ENCODE measurements around the gene RASA3.

RASA3 gene

DNA sequence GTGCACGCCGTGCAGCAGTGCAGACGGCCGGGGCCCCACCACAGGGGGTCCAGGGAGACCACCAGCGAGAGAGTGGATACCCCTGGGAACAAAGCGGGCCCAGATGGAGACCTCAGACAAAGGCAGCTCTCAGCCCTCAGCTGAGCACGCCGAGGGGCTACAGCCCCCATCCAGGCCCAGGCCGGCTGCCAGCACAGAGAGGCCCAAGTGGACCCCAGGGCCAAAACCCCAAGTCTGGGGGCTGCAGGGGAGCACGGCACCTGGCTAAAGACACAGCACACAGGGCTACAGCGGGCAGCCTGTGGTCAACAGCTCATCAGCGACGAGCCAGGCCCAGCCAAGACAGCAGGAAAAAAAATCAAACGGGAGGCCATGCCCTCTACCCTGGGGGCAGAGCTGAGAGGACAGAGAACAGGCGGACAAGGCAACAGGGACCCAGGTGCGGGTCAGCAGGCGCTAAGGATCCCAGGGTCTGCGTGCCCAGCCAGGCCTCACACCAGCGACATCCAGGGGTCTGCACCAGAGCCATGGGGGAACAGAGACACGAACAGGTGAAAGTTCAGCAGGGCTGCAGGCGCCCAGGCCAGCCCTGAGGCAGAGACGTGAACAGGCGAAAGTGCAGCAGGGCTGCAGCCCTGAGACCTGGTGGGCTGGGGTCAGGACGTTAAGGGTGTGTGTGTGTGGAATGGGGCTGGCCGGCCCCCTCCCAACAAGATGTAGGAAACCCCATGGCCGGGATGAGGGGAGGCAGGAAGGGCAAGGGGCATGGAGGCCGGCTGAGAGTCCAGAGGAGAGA is 34.3 kb downstream of the RASA3 start:
- no peak for DNase-seq

DNA sequence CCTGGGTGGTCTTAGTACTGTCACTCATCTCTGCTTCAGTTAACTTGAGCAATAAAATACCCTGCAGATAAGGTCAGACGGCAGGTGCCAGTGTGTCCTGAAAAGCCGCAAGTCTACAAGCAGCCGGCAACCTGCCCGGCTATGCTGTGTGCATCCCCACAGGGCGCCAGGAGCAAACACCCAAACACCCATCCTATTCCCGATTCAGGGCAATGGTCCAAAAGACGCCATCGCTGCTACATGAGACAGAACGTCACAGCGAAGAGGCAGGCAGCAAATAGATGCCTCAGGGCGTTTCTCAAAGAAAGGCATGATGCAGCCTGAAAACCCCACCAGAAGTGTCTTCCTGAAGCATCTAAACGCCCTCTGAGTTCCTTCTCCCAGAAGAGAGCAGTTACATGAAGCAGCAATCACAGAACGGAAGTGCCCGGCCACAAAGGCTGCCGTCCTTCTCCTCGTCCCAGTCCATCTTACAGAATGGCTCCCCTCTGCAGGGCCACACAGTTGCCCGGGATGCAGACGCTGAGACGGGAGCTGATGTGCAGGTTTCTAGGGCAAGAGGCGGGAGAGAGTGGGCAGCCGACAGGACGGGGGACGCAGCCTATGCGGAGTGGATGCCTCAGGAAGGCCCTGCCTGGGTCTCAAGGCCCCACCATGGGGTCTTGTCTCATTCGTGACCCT is 35.1 kb downstream of the RASA3 start:
- no peak for DNase-seq

DNA sequence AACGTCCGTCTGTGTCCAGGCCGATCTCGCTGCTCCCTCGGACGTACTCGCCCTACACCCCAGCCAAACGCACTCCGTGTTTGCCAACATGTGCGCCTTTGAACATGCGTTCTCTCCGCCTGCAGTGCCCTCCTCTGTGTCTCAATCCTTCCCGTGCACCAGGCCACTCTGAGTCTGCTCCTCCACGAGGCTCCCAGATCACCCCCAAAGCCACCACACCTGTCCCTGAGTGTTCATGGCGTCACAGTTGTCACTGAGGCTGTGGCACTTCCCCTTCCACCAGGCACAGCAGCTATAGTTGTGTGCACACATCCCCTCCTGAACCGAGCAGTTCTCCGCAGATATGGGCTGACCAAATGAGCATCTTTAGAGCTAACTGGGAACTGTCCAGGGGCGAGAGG is 35.6 kb downstream of the RASA3 start:
- no peak for DNase-seq

DNA sequence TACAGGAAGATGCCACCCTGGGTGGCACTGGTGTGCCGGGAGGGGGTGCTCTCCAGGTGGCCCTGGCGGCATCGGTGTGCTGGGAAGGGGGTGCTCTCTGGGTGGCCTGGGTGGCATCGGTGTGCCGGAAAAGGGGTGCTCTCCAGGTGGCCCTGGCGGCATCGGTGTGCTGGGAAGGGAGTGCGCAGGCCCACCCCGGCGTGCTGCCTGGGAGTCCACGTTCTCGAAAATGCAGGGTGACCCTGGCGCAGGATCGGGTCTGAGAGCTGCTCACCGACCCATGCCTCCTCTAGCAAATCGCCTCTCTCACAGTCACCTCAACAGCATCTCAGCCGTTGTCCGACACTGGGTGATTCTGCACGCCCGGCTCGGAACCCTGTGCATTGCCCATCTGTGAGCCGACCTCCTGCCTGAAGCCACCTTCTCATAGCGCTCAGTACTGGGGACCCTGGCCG is 36.4 kb downstream of the RASA3 start:
- DNase-seq, result no peak

DNA sequence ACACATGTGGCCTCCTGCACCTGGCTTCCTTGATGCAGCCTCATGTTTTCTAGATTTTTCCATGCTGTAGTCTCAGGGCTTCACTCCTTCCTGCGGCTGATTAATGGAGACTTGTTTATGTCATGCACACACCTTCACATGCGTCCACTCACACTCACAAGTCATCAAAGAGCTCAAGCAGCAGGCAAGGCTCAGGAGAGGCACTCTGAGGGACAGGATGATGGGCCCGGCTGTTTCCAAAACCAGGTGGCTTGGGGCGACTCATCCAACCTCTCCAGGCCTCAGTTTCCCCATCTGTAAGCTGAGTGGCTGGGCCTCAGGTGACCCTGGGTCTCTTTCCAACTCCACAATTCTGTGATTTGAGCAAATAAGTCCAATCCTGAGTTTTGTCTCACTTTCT is 36.9 kb downstream of the RASA3 start:
- no peak for DNase-seq

DNA sequence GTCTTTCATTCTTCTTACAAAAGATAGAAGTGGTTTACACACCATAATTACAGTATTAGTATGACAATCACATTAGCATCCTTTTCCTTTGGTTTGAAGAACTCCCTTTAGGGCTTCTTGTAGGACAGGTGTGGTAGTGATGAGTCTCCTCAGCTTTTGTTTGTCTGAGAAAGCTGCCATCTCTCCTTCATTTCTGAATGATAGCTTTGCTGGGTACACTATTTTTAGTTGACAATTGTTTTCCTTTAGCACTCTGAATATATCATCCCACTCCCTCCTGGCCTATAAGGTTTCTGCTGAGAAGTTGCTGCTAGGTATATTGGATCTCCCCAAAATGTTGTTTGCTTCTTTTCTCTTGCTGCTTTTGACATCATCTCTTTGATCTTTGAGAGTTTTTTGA is 39.3 kb downstream of the RASA3 start:
- DNase-seq, result no peak

DNA sequence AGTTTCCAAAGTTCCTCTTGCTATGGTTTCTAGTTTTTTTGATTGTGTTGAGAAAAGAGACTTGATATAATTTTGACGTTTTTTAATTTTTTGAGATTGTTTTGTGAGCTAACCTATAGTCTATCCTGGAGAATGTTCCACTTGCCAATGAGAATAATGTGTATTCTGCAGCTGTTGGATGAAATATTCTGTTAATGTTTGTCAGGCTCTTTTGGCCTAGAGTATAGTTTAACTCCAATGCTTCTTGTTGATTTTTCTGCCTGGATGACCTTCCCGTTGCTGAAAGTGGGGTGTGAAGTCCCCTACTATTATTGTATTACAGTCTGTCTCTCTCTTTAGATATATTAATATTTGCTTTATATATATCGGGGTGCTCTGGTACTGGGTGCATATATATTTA is 40.0 kb downstream of the RASA3 start:
- no peak for DNase-seq

DNA sequence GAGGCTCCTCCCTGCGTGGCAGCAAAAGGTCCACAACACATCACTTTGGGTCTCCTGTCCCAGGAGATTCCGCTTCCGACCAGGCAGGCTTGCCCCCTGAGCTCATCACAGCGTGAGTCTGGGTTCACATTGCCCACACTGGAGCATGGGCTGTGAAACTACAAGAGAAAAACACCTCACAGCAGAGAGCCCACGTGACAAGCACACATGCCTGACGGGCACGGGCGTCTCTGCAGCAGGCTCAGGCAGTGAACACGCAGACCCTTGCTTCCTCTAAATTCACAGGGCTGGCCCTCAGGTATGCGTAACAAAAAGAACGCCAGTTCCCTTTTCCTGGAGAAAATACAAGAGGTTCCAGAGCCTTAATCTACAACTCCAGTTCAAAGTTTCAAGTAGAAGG is 41.9 kb downstream of the RASA3 start:
- DNase-seq, result no peak

DNA sequence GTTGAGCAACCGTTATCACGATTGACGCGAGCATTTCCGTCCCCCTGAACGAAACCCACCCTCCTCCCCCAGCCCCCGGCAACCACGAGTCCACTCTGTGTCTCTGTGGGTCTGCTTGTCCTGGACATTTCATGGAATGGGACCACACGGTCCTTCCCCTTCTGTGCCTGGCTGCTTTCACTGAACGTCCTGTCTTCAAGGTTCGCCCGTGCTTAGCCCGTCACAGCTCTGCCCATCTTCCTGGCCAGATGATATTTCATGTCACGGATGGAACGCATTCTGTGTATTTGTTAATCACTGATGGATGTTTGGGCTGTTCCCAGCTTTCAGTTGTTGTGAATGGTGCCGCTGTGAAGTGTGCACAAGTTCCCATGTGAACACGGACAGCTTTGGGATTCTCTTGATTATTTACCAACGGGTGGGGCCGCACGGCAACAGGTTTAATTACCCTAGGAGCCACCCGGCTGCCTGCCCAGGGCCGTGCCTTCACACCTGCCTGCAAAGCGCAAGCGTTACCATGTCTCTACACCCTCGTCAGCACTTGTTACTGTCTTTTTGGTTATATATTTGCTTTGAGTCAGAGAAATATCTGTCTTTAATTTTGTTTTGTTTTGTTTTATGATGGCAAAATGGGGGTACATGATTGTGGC is 42.5 kb downstream of the RASA3 start:
- DNase-seq, result no peak

DNA sequence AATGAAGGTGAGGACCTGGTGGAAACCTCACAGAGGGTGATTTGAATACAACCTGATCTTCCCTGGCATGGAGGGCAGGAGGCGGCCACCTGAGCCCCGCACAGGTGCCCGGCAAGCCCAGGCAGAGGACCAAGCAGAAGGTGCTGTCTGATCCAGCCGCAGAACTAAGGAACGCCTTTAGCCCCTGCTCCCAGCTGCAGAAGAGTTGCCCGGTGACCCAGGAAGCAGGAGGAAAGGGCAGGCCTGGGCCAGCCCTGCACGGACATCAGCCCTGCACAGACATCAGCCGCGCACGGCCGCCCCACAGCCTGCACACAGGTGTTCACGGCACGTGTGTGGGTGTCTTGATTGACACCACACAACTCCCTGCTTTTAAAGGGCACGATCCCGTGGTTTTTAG is 43.1 kb downstream of the RASA3 start:
- DNase-seq, result no peak

DNA sequence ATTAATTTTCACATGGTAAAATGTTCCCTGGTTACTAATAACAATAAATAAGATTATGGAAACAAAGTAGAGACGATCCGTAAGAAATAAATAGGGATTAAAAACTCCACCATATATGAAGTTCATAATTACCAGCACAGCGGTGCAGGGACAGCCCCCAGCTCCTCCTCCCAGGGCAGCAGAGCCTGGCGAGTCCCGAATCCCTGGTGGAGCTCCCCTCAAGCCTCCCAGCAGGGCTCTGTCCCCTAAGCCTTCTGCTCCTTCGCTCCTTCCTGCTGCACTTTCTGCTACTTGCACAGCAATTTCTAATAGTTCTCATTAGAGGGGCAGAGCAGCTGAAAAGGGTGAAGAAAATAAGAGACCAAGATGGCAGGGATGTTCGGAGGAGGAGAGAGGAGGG is 43.6 kb downstream of the RASA3 start:
- no peak for DNase-seq

DNA sequence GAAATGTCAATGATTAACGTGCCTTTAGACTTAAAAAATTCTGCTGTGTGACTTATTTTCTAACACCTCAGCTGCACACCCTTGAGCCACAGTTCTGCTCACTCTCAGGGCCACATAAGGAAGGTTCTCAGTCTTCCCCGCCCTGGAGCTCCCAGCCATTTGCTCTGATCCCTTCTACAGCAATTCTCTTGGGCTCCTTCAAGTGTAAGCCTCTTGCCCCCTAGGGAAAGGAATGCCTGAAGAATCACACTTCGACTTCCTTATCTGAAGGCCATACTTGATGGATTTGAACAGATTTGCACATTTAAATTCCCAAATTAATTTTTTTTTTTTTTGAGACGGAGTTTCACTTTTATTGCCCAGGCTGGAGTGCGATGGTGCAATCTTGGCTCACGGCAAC is 44.2 kb downstream of the RASA3 start:
- no peak for DNase-seq

DNA sequence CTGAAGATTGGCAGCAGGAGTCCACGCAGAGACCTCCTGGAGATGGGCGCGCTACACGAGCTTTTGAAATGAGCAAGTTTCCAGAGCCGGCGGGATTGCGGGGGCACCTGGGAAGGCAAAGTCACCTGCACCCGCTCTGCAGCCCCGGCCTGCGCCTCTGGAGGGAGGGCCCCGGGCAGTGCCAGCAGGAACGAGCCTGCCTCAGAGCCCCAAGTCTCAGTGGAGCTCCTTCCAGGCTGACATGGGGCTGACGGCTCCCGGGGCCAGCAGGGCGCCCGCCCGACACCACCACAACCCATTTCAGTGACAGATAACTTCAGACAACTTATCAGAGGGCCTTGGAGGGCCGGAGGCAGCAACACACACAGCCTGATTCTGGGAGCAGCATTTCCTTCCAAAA is 45.0 kb downstream of the RASA3 start:
- DNase-seq, result no peak

DNA sequence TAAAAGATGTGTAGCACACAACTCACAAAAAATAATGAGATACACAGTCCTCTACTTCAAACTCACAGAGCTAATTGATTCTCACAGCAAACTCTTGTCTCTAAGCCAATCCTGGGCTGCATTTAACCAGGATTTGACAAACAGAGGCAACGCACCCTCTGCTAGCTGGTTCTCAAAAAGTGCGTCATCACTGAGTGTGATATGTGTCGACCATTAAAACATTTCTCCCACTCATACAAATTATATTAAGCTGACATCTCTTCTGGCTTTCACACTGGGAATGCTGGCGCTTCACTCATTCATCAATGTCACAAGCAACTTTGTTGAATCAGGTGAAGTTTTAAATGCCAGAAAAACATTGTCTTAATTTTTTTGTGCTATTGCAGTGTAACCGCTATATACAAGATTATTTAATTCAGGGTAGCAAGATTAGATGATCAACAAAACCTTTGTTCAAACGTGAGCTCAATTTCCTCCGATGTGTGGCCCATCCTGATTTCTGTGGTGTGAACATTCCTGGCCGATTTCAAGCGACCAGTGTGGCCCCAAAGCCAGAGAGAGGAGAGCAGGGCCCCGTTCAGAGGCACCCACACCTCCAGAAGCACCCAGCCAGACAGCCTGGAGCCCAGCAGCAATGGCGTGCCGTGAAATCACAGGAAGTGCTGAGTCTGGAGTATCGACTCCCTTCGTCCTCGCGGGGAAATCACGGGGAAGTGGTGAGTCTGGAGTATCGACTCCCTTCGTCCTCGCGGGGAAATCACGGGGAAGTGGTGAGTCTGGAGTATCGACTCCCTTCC is 49.4 kb downstream of the RASA3 start:
- DNase-seq, result no peak

DNA sequence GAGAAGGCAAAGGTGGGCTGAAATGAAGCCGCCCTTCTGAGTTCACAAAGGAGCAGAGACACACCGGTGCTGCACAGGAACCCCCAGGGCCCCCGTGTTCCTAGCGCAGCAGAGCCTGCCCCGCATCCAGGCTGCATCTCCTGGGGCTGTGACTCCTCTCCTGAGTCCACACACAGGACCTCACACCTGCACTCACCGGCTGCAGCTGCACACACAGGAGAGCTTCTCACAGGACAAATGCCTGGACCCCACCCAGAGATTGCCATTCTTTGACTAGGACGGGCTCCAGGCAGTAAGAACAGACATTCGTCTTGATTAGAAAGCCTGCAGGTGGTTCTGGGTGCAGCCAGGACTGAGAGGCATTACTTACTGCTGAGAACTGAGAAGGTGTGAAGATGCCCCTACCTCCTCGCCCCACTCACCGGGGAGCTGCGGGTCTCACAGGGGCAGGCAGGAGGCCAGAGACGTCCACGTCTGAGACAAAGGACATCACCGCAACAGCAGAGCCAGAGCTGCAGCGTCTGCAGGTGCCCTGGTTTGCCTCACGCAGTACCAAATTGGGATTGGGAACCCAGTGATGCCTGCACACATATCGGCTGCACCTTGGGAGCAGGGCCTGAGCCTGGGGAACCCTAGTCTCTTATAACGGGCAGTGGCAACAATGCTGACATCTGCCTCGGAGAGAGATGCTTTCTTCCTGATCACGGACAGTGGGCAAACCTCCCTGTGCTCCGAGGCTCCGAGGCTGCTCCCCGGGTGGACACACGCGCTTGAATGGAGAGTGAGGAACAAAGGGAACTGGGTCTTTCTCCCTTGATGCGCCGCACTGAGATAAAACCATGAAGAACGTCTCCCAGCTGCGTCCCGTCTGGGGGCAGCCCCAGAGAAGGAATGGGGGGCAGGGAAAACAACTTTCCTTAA is 50.4 kb downstream of the RASA3 start:
- no peak for DNase-seq

DNA sequence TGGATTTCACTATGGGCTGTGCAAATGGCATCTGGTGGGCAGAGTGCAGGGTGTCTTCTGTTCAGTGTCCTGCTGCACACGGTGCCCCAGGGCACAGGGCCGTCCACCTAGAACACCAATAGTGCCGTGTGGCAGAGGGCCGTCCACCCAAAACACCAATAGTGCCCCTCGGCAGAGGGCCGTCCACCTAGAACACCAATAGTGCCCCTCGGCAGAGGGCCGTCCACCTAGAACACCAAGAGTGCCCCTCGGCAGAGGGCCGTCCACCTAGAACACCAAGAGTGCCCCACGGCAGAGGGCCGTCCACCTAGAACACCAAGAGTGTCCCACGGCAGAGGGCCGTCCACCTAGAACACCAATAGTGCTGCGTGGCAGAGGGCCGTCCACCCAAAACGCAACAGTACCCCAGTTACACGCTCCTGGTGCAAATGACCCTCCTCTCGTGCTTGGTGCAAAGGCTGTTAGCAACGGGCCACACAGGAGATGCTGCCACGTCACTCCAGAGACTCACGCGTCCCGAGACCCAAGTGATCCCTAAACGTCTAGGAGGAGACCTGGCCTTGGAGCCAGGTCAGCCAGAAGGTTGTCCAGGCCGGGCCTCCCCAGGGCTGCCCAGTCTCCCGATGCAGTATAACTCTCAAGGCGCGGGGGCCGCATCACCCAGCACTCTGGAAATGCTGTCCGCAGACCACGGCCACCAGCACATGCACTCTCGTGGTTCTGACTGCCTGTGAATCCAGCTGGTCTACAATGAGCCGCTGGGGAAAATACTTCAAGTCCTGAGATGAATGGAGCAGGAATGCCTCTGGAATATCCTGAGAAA is 51.5 kb downstream of the RASA3 start:
- no peak for DNase-seq

DNA sequence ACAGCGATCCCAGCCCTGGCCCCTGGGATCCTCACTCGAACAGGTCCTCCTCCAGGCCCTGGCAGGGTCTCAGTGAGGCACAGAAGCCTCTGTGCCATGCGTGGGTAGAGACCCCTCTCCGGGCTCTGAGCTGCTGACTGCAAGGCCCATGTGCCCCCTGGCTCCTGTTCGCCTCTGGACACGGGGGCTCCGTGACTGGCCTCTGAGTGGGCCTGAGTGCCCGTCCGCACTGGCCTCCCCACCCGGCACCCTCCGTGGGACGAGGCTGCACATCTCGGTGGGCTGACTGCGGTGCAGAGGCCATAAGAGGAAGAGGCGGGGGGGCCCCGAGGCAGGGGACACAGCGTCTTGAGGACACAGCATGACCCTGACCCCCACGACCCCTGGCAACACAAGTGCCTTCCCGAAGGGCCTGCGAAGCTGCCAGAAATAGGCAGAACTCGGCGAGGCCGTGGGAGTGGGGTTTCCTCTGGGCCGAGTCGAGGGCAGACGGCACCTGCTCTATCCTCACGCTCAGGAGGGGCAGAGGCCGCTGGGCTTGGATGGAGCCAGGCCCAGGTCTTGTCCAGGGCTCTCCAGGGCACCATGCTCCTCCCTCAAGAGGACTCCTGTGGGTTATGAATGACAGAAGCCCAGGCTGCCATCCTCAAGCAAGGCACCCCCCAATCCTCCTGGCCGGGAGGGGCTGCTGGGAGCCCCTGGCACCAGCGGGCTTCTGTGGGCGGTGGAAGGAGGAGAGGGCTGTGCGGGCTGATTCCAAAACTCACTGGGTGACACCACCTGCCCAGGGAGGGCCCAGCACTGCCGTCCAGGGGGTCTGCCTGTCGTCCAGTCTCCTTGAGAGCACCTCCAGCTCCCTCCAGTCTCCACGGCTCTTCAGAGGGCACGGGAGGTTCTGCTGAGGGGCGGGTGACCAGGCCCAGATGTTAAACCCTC is 52.6 kb downstream of the RASA3 start:
- no peak for DNase-seq

DNA sequence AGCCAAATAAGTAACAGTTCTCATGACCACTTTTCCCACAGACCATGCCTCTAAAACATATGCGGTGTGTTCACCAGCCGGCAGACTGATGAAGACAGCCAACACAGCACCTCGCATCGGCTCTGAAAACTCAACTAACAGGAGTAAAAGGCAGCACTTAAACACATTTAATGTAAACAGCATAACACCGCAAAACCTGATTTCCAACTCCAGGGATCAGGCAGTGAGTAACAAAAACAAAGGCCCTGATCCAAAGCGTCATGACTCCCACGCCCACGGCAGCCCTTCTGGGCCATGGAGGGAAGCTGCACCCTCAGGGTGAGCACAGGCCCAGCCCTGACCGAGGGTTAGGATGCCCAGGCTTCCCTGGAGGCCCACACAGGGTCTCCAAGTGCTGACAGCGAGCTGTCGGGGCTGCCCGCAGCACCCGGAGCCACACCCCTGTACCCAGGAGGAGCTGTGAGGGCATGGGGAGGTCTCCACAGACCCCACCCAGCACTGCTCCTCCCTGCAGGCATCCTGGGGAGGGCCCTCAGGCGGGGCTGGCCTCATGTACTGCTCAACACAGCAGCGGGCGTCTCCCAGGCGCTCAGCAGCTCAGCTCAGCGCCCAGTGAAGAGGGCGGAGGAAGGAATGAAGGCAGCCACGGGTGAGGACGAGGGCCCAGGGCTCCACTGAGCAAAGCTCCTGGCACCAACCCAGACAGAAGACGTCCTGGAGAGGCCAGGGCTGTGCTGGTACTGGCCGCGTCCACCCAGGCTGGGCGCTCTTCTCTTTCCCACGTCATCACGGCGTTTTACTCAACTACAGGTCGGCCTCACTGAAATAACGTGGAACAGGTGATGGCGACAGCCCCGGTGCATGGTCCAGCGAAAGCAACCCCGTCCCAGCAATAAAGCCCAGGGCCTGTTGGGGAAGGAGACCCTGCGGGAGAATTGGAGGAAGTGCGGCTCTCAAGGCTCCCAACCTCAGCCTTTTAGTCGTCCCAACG is 53.7 kb downstream of the RASA3 start:
- no peak for DNase-seq

DNA sequence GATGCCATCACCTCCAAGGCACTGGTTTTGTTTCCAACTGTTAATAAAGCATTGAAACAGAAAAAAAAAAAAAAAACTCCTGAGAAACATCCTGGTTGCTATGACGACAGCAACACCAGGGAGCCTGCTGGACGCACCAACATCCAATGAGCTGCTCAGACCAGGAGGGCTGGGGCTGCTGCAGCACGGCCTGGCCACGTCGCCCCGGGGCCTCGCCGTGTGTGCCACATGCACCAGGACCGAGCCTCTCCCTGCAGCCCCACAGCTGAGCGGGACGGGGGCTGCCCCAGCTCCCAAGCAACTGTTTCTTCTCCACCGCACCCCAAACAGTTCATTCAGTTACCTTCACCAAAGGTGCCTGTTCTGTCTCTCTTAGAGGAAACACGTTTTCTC is 54.5 kb downstream of the RASA3 start:
- no peak for DNase-seq

All from activated T-cell treated with anti-CD3 and anti-CD28 coated beads for 4 hours (primary cell).